ENCODE results near the gene PACSIN3. TPM values are rescaled to one million over a fixed set of nuclear protein-coding genes. Genes with fewer than 3 reads are reported as not detected.
"Not testable (repeated sequence)": the region's sequence is repeated elsewhere in the genome, so short reads cannot be mapped to it uniquely, and the experiment has no call there.

Gene PACSIN3
- total RNA-seq = 2.0 TPM

DNA sequence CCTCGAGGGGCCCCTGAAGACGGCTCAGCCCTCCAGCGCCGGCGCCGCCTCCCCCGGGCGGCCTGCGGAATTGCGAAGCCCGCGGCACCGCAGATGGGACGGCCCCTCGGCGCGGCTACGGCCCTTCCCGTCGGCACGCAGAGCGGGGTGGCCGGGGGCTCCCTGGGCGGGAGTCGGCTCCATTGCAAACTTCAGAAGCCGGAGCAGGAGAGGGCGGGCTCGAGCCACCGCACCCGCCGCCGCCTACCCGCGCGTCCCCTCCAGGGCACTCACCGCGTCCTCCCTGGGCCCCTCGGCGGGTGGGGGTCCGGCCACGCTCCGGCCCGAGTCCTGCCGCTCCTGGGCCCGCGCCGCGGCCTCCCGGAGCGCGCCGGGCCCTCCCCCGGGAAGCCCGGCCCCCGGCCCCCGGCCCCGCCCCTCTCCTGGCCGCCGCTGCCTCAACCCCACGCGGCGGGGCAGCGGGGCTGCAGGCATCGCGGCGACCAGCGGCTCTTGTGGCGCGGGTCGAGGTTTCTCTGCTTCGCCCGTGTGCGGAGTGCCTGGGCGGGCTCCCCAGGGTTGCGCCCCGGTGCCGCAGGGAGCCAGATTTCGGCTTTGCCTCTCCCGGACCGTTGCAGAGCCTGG, at the start of gene PACSIN3:
Gene PACSIN3, minus strand, starts transcription at position 359 of the 624 bp plus-strand sequence. CDS start 3,707 bp downstream, outside the sequence.
- FAIRE-seq = no peak
- peak; percentile 65 to 74 for DNase-seq (ENCODE audit: low spot score in 2 of 2)

DNA sequence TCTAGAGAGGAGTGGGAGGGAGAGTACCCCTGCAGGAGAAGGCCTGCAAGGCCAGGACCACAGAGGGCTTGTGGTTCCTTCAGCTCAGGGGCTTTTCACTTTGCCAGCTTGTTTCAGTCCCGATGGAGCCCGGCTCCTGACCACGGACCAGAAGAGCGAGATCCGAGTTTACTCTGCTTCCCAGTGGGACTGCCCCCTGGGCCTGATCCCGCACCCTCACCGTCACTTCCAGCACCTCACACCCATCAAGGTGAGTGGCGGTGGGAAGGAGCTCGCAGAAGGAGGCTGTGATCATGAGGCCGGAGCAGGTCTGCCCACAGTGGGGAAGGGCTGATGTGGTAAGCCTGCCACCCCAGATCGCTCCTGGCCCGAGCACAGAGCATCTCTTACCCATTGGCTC, 48.9 kb upstream of the PACSIN3 start:
- no peak for FAIRE-seq
- DNase-seq (ENCODE audit: low spot score in 2 of 2) = no peak

DNA sequence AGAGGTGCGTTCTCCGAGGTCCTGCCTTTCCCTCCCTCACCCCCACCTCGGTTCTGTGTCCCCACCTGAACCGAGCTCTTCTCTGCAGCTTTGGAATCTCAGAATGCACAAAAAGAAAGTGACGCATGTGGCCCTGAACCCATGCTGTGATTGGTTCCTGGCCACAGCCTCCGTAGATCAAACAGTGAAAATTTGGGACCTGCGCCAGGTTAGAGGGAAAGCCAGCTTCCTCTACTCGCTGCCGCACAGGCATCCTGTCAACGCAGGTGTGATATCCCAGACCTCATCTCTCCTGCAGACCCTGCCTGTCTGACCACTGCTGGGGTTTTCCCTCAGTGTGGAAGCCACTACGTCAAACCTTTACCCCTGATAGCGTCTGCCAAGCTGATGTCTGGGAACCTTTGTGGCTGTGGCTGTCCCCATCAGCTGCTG, 48.5 kb upstream of the PACSIN3 start:
- no peak for FAIRE-seq
- no peak for DNase-seq (ENCODE audit: low spot score in 2 of 2)

DNA sequence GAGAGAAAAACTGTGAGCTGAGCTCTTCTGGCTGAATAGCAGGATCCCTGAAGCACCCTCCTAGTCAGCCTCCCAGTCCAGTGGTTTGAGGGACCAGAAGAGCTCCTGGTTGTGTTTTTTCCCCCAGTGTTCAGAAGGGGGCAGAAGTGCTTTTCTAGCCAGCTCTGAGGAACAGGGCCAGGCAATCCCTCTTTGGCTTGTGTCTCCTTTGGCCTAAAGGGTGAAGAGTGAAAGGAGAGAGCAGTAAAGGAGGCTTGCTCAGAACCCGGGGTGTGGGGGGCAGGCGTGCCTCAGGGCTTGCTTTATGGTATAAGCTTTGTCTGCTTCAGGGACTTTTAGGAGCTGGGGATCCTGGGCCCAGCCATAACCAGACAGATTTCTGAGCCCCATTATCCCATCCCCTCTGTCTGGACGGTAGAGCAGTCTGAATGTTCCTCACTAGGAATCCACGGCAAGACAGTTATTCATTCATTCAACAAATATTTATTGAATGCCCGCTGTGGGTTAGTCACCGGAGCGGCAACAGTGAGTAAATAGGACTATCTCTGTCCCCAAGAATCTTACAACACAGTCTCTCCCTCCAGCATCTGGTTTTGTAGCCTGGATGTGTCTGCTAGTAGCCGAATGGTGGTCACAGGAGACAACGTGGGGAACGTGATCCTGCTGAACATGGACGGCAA, 47.9 kb upstream of the PACSIN3 start:
- no peak for DNase-seq (ENCODE audit: low spot score in 2 of 2)
- FAIRE-seq = no peak

DNA sequence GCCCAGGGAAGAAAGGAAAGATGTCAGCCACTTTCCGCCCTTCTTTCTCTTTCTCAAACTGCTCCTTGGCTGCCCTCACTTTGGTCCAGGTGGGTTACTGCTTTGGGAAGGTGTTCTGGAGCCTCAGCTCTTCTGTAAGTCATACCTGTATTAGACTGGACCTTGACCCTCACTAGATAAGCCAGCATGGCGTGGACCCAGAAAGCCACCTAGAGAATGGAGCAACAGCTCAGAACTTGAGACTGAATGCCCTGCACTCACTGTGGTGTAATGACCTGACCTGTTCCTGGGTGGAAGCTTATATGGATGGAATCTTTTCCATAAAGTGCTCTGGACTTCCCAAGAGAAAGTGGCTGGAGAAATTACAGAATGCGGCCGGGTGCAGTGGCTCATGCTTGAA, 46.8 kb upstream of the PACSIN3 start:
- FAIRE-seq (no peak), DNase-seq (ENCODE audit: low spot score in 2 of 2) (no peak)

DNA sequence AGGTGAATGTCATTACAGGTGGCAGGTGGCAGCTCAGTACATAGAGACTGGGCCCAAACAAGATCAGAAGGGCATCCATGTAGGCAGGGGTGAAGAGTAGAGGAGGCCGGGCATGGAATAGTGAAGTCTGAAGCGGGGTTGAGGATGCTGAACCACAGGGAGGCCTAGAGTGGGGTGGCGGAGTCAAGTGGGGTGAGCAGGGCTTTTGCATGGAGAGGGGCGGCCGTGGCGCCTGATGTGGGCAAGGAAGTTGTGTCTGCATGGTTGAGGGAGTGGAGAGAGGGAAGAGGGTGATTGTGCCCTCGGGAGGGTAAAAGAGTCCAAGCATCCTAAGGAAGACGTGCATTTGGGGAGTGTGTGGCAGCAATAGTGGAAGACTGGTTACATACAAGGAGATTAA, 42.9 kb upstream of the PACSIN3 start:
- FAIRE-seq = no peak
- no peak for DNase-seq (ENCODE audit: low spot score in 2 of 2)

DNA sequence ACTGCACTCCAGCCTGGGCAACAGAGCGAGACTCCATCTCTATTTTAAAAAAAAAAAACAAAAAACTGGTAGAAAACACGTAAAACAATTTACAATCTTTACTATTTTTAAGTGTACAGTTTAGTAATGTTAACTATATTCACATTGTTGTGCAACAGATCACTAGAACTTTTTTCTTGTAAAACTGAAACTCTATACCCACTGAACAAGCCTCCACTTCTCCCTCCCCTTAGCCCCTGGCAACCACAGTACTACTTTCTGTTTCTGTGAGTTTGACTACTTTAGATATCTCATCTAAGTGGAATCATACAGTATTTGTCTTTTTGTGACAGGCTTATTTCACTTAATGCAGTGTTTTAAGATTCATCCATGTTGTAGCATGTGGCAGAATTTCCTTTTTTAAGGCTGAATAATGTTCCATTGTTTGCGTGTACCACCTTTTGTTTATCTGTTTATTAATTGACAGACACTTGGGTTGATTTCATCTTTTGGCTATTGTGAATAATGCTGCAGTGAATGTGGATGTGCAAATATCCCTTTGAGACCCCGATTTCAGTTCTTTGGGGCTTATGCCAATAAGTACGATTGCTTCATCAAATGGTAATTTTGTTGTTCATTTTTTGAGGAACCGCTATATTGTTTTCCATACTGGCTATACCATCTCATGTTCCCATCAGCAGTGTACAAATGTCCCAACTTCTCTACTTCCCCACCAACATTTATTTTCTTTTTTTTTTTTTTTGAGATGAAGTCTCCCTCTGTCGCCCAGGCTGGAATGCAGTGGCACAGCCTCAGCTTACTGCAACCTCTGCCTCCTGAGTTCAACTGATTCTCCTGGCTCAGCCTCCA, 39.5 kb upstream of the PACSIN3 start:
- DNase-seq (ENCODE audit: low spot score in 2 of 2) (no peak), FAIRE-seq (no peak)

DNA sequence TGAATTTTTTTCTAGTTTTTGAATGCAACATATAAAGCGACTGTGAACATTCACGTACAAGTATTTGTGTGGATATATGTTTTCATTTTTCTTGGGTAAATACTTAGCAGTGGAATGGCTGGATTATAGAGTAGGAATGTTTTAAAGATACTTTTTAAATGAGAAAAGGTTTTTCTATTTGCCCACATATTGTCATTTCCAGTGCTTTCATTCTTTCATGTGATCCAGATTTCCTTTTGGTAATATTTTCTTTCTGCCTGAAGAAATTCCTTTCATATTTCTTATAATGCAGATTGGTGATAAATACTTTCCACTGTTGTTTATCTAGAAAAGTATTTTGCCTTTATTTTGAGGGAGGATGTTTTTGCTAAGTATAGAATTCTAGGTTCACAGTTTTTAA, 36.5 kb upstream of the PACSIN3 start:
- no peak for DNase-seq (ENCODE audit: low spot score in 2 of 2)
- no peak for FAIRE-seq

DNA sequence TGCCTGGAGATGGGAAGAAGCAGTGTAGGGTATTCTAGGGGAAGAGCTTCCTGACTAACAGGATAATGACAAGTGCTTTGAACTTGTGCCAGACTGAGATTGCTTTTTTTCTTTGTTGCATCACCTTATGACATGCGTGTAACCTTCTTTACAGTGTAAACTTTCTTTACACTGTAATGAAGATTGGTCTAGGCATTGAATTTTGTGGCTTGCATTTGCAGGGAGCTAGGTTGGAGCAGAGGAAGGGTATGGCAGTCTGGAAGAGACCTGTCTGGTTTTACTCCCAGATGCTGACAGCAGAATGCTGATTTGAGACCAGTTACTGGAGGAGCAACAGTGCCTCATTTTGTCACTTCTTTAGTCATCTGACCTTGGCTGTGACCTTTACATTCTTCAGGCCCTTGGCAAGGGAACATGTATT, 34.2 kb upstream of the PACSIN3 start:
- FAIRE-seq (no peak), DNase-seq (ENCODE audit: low spot score in 2 of 2) (no peak)

DNA sequence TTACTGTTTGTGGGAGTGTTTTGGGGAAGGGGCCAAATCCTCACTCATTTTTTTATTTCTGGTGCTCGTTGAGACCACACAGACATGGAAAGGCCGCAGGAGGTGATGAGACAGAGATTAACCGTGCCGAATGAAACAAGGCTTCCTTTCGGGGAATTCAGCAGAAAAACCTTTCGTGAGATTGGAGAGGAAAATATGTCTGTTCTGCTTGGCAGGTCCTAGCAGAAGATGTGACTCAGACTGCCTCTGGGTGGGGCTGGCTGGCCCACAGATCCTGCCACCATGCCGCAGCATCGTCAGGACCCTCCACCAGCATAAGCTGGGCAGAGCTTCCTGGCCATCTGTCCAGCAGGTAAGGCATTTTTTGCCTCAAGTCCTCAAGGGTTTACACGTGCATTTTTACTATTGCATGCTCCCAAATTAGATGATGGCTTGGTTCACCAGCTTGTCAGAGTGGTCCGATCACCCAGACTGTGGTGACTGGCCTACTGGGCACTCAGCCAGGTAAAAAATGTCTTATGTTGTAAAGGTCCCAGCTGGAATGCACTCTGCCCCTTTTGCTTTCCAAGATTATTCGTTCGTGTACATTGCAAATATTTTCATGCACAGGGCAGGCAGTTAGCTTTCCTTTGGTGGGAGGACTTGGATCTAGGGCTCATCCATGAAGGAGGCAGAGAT, 30.0 kb upstream of the PACSIN3 start:
- no peak for DNase-seq (ENCODE audit: low spot score in 2 of 2)
- FAIRE-seq = no peak

DNA sequence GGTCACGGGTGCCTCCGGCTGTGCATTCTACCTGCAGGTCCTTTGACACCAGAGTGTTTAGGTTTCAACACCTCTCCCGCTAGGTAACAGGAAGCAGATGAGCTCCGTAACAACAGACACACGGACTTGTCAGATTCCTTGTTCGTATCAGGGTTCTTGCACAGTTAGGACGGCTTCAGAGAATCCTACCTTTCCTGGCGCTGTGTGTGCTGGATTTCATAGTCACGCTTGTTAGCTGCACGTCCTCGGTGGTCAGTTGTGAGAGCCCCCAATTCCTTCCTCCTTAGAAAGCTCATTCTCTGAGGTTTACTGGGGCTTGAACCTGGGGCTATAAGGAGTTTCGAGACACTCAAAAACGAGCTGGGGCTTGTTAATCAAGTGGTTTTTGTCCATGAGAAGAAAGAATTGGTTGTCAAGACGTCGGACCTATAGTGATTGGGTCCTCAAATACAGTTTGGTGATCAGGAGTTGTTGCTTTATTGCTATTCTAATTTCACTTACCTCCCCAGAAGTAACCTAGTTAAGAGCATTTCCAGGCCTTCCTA, 29.2 kb upstream of the PACSIN3 start:
- DNase-seq (ENCODE audit: low spot score in 2 of 2) = no peak
- FAIRE-seq = no peak

DNA sequence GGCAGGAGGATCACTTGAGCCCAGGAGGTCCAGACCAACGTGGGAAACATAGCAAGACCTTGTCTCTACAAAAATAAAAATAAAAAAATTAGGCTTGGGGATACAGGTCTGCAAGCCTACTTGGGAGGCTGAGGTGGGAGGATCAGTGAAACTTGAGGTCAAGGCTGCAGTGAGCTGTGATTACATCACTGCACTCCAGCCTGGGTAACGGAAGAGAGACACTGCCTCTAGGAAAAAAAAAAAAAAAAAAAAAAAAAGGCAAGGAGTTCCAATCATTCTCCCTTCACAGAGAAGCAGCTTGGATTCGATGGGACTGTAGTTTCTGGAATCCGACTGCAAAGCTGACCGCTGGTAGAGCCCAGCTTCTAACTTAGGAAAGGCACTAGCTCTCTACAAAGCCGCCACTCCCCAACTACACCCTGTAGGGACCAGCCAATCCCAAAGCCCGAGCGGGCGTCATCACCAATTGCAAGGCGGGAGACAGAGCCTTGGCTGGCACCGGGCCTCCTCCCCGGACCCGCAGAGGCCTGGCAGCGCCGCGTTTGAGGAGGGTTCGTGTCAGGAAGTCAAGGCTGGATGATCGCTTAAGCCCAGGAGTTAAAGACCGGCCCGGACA, 27.8 kb upstream of the PACSIN3 start:
- FAIRE-seq = no peak

DNA sequence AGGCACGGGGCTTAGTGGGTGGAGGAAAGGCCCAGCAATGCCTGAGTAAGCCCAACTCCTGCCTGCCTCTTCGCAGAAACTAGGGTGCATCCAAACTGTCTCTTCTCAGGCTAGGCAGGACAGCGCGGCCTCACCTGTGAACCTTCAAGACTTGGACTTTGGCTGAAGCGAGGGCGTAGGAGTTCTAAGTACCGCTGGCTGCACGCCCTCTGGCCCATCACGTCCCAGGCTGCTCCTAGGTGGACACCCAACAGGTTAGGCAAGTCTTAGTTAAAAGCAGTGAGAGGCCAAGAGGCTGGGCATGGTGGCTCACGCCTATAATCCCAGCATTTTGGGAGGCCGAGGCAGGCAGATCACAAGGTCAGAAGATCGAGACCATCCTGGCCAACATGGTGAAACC, 26.7 kb upstream of the PACSIN3 start:
- DNase-seq (ENCODE audit: low spot score in 2 of 2) = no peak
- no peak for FAIRE-seq

More for the DNA sequence above, 27.8 kb upstream of the PACSIN3 start:
- DNase-seq (ENCODE audit: low spot score in 2 of 2) = peak; percentile 81 to 88

DNA sequence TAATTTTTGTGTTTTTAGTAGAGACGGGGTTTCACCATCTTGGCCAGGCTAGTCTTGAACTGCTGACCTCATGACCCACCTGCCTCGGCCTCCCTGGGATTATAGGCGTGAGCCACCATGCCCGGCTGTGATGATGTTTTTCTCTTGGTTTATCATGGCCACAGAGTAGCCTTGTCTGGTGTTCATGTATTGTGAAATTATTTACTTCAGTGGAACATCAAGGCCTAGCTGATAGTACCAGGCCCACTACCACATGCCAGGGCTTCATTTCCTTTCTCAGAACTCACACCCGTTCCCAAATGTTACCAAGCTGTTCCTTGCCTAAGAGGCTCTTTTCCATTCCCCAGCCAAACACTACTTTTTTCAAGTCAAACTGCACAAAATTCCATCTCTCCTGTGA, 22.4 kb upstream of the PACSIN3 start:
- DNase-seq (ENCODE audit: low spot score in 2 of 2) = no peak

DNA sequence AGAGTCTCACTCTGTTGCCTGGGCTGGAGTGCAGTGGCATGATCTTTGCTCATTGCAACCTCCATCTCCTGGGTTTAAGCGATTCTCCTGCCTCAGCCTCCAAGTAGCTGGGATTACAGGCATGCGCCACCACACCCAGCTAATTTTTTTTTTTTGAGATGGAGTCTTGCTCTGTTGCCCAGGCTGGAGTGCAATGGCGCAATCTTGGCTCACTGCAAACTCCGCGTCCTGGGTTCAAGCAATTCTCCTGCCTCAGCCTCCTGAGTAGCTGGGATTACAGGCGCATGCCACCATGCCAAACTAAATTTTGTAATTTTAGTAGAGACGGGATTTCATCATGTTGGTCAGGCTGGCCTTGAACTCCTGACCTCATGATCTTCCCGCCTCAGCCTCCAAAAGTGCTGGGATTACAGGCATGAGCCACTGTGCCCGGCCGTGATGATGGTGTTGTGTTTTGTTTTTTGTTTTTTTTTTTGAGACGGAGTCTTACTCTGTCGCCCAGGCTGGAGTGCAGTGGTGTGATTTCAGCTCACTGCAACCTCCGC, 21.8 kb upstream of the PACSIN3 start:
- DNase-seq (ENCODE audit: low spot score in 2 of 2); FAIRE-seq: not testable (repeated sequence)

More for the DNA sequence above, 22.4 kb upstream of the PACSIN3 start:
- no peak for FAIRE-seq

DNA sequence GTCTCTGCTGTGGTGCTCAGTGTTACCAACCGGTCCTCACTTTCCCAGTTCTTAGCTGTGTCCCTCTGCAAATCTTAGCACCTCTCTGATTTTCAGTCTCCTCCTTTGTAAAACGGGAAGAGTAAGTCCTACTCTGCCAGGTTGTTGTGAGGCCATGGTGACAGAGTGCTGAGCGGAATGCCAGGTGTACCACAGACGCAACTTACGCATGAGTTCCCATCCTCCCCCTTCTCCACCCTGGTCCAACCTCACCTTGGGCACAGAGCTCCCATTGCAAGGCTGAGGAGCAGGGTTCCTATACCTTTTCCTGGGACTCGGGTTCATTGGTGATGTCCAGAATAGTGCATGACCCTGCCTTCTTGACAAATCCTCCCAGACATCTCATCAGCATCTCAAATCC, 21.2 kb upstream of the PACSIN3 start:
- FAIRE-seq (no peak), DNase-seq (ENCODE audit: low spot score in 2 of 2) (no peak)

DNA sequence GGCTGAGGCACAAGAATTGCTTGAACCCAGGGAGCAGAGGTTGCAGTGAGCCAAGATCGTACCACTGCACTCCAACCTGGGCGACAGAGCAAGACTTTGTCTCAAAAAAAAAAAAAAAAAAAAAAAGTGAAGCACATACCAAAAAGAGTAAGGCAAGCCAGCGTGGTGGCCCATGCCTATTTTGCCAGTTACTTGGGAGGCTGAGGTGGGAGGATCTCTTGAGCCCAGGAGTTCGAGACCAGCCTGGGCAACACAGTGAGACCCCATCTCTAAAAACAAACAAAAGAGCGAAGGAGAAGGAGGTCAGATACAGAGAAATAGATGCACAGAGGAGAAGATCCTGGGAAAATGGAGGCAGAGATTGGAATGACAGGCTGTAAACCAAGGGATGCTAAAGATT, 20.3 kb upstream of the PACSIN3 start:
- DNase-seq (ENCODE audit: low spot score in 2 of 2); FAIRE-seq: not testable (repeated sequence)

DNA sequence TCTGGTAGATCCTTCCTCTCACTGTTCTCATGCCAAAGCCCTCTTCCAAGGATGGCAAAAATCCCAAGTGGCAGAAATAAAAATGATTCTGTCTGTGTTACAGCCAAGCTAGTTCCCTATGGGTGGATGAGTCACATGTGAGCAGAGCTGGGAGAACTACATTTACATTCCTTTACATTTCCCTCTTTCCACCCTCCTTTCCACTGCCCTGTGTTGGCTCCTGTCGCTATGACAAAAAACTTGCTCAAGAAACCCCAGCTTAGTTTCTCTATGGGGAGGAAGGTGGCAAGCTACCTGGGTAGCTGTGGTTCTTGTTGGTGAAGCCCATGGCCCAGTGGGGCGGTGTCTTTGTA, 18.4 kb upstream of the PACSIN3 start:
- DNase-seq (ENCODE audit: low spot score in 2 of 2) = peak in 1 of 2 donors; percentile 33
- FAIRE-seq = no peak

DNA sequence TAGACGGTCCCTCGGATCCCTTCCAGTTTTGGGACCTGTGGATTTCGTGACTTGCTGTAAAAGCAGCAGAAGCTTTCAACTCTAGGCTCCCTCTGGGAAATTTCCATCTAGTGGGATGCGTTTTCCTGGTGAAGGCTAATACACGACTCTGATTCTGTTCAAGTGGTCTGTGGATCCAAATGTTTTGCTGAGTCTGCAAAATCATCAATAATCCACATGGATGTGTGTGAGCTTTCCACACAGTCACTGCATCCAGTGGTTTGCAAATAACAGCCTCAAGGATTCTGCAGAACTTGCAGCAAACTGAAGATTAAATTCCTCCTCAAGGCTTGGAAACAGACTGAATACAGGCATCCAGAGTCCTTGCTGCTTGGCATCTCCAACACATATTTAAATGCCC, 16.3 kb upstream of the PACSIN3 start:
- no peak for FAIRE-seq

DNA sequence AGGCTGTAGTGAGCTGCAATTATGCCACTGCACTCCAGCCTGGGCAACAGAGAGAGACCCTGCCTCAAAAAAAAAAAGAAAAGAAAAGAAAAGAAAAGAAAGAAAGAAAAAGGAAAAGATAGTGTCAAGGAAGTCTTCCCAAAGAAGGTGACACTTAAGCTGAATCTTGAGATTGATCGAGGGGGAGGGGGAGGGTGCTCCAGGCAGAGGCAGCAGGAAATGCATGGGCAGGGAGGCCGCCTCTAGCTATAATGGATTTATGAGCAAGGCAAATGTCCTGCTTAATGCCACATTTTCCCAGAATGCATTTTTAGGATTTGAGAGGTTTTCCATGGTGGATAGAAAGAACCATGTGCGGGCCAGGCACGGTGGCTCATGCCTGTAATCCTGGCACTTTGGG, 14.8 kb upstream of the PACSIN3 start:
- no peak for DNase-seq (ENCODE audit: low spot score in 2 of 2)
- no peak for FAIRE-seq

More for the DNA sequence above, 16.3 kb upstream of the PACSIN3 start:
- DNase-seq (ENCODE audit: low spot score in 2 of 2) = no peak

Measured in frontal cortex (tissue), 4 donors.